GM18867 (cell line): Measurements from ENCODE around the gene PTBP1.

ENCODE experiments used
- ATAC-seq: cut with Tn5 transposase; IDR thresholded peaks from one replicate; pipeline ENCODE4 v1.9.1; 2021; ENCODE audit warnings: mild to moderate bottlenecking, moderate library complexity; ENCODE audit not compliant: unreplicated experiment

The PTBP1 gene

DNA sequence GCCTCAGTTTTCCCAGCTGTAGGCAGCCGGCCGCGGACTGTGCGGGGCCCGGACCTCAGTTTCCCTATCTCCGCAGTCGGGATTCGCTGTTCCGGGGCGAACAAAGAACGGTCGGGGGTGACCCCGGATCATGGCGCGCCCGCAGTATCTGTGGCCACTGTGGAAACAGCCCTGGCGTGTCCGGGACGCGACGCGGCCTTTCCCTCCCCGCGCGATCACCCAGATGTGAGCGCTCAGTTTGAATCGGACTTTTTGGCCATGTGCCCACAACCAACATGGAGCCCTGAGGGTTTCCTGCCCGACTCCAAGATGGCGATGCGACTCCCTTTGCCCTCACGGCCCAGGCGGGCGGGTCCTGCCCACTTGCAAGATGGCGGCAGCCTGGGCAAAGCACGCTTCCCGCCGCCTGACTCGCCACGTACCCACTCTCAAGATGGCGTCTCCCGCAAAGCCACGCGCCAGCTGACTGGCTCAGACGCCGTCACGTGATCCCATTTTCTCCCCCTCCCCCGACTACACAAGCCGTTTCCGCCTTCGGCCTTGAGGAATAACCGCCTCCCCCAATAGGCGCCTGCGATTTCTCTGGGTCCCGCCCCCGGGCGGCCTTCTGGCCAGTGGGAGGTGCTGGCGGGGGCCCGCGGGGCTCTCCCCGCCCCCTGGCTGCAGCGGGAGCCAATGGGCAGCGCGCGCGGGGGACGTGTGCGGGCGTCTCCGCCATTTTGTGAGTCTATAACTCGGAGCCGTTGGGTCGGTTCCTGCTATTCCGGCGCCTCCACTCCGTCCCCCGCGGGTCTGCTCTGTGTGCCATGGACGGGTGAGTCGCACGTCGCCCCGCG lies at the start of gene PTBP1:
TSS of gene PTBP1 (plus strand) at position 761 of the 836 bp plus-strand sequence. CDS start at position 807, 46 bp downstream.
- ATAC-seq = peak; percentile 77

DNA sequence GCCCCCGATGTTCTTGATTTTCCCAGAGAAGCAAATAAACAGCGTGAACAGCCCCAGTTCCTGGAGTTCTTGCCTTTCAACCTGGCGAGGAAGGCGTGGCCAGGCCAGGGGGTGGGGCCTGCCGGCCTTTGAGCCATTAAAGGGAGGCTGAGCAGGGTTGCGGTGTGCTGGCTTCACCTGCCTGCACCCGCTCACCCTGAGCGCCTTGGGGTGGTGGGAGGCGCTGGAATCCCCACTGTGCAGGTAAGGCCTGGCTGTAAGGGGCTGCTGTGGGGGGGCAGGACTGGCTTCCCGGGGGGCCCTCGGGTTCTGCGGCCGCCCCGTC lies 49.0 kb upstream of the PTBP1 start:
- ATAC-seq = no peak

DNA sequence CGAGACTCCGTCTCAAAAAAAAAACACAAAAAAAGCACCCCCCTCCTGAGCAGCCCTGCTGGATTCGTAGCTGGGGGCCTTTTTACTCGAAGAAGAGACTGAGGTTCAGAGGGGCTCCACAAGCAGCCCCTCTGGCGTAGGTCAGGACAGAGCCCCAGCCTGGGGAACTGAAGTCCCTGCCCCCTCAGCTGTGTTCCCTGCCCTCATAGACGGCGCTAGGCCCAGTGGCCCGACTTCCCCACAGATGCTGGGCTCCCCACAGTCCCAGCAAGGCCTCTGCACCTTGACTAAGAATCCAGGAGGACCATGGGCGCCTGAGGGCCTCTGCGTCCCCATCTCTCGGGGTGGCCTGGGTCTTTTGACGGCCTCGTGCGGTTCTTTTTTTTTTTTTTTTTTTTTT lies 47.4 kb upstream of the PTBP1 start:
- no peak for ATAC-seq

DNA sequence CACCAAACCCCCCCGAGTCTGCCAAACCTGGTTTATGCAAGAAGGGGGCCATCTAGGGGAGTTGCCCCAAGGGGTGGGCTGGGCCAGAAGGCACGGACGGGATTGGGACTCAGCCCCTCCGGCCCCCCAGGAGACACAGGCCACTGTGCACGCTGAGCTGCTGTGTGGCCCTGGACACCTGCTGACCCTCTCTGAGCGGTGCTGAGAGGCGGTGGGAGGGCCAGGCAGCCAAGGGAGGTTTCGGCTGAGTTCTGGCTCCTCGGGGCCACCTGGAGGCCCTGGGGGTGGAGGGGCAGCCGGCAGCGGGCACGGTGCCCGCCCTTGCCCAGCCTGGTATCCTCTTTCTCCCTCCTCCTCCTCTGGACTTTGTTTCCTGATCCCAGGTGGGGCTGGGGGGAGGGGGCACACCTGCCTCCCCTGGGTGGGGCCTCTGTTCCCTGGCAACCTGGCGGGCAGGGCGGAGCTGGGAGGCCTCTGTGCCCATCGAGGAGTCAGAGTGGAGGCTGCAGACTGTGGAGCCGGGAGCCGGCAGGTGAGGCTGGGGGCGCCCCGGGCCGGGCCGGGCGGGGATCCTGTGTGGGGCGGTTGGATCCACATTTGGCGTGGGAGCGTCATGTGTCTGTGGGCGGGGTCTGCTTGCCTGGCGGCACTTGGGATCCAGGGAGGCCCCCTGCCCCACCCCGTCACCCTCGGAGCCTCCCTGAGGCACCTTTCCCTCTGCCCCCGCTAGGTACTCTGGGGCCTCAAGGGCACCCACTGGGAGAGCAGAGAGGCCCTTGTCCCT lies 46.4 kb upstream of the PTBP1 start, which contains the start of gene MISP:
TSS of gene MISP (plus strand) at position 473 of the 784 bp plus-strand sequence. CDS start 5,835 bp downstream, outside the sequence.
- no peak for ATAC-seq

DNA sequence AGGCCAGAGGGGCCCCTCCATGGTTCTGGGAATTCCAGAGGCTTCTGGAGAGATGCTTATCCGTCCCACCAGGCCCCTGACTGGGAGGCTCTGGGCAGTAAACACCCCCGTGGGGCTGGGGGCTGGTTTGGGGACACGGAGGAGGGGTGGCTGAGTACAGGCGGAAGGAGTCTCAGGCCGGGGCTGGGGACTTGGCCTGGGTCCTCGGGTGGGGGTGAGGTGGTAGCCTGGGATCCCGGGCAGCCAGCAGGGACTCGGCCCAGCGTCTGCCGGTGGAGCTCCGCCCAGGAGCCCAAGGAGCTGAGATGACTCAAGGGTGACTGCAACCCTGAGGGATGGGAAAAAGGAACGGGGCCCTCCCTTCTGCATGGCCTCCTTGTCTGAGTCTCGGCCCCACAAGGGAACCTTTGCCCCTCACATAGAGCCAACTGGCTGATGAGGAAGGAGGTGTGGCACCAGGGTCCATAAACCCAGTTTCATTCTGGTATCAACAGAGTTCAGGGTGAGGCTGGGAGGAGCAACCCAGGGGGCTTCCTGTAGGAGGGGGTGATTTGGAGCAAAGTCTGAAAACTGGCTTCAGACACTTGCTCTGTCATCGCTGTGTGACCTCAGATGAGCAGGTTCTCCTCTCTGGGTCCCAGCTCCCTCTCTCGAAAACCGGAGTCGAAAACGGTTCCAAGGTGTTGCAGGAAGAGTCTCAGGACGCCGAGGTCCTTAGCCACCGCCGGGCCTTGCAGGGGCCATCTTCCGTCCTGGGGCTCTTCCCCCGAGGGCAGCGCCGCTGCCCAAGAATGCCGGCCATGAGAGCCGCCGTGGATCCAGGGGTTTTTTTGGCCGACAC lies 45.5 kb upstream of the PTBP1 start:
- ATAC-seq = no peak

DNA sequence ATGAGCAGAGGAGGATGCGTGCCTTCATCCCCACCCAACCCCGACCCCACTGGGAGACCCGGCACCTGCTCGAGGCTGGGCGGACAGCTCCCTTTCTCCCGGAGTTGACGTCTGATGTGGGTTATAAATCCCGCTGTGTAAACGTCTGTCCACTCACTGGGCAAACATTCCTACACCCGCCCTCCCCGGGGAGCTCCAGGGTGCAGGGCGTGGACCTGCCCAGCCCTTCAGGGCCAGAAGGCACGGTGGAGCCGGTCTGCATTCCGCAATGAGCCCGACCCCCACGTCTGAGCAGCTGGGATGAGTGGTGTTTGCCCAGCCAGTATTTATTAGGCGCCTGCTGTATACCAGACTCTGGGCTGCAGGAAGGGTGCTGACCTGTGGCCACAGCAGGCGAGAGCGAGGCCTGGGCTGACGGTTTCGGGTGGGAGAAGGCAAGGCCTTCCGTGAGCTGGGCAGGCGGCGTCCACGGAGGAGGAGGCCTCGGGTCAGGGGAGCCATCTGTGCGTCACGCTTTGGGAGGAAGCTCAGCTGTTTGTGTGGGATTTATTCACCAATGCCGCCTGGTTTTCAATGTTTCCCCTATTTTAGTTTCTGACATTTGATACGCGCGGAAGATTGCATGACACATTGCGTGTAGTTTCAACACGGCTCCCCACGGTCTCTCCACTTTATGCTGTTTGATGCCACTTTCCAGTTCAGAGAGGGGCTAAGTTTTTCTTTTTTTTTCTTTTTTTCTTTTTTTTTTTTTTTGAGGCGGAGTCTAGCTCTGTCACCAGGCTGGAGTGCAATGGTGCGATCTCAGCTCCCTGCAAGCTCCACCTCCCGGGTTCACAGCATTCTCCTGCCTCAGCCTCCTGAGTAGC lies 44.4 kb upstream of the PTBP1 start:
- ATAC-seq = no peak

DNA sequence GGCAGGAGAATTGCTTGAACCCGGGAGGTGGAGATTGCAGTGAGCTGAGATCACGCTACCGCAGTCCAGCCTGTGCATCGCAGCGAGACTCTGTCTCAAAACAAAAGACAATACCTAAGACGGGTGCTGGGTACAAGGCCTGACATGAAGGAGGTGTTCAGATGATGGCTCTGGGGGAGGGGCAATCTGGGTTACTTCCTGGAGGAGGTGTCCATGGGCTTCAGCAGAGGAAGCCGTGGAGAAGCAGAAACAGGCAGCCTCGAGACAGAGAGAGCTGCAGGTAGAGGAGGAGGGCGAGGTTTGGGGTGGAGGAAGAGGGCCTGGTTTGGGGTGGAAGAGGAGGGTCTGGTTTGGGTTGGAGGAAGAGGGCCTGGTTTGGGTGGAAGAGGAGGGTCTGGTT lies 42.7 kb upstream of the PTBP1 start:
- ATAC-seq = no peak

DNA sequence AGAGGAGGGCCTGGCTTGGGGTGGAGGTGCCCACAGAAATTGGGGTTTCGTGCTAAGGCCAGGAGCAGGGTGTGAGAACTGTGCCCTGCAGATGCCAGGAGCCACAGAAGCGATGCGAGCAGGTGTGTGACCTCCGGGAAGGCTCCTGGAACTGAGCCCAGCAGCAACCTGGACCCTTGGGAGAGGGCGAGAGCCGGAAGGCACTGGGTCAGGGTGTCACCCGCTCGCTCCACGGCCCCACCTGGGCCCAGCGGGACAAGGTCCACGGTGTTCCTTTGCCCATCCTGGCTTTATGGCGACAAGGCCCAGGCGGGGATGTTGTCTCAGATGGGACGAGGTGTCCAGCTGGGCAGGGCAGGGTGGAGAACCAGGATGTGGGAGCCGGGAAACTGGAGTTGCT lies 42.2 kb upstream of the PTBP1 start:
- ATAC-seq = no peak

DNA sequence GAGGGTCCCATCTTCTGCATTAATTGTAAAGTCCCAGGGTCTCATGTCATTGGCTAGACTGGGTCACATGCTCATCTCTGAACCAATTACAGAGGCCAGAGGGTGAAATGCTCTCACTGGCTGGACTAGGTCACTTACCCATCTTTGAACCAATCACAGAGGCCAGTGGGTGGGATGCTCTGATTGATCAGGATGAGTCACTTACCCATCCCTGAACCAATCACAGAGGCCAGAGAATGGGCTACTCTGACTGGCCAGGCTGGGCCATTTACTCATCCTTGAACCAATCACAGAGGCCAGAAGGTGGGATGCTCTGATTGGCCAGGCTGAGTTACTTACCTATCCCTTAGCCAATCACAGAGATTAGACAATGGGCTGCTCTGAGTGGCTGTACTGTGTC lies 41.0 kb upstream of the PTBP1 start:
- ATAC-seq = no peak

DNA sequence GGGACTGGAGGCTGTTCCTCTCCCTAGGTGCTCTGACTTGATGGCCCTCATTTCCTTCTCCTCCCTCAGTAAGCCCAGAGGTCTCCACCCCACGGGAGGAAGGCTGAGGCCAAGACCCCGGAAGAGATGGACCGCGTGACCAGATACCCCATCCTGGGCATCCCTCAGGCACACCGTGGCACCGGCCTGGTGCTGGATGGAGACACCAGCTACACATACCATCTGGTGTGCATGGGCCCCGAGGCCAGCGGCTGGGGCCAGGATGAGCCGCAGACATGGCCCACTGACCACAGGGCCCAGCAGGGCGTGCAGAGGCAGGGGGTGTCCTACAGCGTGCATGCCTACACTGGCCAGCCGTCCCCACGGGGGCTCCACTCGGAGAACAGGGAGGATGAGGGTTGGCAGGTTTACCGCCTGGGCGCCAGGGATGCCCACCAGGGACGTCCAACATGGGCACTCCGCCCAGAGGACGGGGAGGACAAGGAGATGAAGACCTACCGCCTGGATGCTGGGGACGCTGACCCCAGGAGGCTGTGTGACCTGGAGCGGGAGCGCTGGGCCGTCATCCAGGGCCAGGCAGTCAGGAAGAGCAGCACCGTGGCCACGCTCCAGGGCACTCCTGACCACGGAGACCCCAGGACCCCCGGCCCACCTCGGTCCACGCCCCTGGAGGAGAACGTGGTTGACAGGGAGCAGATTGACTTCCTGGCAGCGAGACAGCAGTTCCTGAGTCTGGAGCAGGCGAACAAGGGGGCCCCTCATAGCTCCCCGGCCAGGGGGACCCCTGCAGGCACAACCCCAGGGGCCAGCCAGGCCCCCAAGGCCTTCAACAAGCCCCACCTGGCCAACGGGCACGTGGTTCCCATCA lies 40.2 kb upstream of the PTBP1 start:
- ATAC-seq = no peak

DNA sequence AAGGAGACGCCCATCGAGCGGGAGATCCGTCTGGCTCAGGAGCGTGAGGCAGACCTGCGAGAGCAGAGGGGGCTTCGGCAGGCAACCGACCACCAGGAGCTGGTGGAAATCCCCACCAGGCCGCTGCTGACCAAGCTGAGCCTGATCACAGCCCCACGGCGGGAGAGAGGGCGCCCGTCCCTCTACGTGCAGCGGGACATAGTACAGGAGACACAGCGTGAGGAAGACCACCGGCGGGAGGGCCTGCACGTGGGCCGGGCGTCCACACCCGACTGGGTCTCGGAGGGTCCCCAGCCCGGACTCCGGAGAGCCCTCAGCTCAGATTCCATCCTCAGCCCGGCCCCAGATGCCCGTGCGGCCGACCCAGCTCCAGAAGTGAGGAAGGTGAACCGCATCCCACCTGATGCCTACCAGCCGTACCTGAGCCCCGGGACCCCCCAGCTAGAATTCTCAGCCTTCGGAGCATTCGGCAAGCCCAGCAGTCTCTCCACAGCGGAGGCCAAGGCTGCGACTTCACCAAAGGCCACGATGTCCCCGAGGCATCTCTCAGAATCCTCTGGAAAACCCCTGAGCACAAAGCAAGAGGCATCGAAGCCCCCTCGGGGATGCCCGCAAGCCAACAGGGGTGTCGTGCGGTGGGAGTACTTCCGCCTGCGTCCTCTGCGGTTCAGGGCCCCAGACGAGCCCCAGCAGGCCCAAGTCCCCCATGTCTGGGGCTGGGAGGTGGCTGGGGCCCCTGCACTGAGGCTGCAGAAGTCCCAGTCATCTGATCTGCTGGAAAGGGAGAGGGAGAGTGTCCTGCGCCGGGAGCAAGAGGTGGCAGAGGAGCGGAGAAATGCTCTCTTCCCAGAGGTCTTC lies 39.2 kb upstream of the PTBP1 start:
- ATAC-seq = no peak

DNA sequence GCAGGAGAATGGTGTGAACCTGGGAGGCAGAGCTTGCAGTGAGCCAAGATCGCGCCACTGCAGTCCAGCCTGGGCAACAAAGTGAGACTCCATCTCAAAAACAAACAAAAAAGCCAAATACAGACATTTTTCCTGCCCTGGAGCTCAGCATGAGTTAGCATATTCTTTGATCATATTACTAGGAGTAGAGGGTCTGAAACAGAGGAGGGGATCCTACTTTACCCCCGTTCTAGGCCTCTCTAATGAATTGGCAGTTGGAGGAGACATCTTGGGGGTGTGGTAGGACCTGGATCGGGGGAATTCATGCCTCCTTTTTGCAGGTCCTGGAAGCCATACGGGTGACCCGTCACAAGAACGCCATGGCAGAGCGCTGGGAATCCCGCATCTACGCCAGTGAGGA lies 34.1 kb upstream of the PTBP1 start:
- no peak for ATAC-seq

DNA sequence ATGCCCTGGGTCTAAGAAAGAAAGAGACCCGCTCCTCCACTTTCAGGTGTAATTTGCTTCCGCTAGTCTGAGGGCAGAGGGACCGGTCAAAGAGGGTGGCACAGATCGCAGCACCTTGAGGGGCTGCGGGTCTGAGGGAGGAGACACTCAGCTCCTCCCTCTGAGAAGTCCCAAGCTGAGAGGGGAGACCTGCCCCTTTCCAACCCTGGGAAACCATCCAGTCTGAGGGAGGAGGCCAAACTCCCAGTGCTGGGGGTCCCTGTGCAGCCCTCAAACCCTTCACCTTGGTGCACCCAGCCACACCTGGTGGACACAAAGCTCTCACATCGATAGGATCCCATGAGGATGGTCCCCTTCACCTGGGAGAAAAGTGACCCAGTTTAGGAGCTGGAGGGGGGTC lies 33.4 kb upstream of the PTBP1 start:
- ATAC-seq = no peak

DNA sequence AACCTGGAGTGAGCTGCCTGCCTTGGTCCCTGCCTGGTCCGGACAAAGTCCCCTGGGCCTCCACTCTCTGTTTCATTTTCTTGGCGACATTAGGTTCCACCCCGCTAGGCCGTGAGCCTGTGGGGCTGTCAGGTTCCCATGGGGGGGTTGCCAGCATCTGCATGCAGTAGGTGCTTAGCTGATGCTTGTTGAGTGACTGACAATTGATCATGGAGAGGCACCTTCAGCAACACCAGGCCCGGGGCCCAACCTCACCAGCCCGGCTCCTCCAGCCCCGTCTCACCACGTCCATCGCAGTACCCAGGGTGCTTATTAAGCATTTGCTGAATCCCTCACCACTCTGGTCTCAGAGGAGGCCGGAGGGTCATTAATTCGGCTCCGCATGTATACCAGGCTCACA lies 33.0 kb upstream of the PTBP1 start:
- no peak for ATAC-seq

DNA sequence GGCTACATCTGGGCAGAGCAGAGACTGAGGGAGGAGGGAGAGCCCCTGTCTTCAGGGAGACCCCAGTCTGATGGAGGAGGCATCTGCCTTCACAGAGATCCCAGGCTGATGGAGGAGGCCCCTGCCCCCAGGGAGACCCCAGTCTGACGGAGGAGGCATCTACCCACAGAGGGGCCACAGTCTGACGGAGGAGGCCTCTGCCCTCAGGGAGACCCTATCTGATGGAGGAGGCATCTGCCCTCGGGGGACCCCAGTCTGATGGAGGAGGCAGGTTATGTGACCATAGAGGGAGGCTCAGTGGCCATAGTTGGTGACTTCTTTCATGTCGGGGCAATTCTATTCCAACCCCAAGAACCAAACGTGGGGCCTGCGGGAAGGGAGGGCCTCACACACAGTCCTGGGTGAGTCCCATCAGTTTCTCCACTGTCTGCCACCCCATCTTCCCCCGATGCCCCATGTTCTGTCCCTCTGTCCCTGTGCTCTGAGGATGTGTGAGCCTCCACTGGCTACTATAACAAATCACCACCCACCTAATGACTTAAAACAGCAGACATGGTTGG lies 32.0 kb upstream of the PTBP1 start:
- ATAC-seq = no peak

DNA sequence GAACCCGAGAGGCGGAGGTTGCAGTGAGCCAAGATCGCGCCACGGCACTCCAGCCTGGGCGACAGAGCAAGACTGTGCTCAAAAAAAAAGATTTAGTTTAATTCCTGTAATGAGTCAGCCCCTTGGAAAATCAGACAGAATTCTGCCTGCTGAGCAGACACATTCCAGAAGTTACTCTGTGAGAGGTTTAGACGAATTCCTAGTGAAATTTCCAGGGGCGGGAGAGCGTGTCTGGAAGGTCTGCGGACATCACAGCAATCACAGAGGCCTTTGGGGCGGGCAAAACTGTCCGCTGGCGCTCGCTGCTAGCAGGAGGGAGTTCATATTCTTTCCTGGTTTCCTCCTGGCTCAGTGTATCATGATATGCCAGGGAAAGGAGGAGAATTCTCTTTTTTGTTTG lies 28.8 kb upstream of the PTBP1 start:
- no peak for ATAC-seq

DNA sequence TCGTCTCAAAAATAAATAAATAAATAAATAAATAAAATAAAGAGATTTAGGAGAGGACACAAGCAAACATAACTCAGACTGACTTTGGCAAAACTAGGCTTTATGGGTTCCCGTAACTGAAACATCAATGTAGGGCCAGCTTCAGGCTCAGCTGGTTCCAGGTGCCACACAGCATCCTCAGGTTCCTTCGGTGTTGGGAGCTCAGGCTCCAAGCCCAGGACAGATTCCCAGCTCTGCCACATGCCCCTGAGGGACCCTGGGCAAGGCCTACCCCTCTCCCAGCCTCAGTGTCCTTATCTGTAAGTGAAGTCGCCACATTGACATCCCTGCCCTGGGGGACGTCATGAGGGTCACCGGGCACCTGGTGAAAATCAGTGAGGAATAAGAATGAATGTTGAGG lies 27.6 kb upstream of the PTBP1 start:
- ATAC-seq = no peak

DNA sequence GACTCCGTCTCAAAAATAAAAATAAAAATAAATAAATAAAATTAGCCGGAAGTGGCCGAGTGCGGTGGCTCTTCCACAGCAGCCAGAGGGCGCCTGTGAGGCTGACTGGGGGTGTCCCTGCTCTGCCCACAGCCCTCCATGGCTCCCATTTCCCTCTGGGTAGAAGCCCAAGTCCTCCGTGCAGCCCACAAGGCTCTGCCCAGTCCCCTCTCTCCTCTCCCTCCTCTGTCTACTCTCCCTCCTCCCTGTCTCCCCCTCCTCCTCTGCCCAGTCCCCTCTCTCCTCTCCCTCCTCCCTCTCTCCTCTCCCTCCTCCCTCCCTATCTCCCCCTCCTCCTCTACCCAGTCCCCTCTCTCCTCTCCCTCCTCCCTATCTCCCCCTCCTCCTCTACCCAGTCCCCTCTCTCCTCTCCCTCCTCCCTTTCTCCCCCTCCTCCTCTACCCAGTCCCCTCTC lies 25.9 kb upstream of the PTBP1 start:
- no peak for ATAC-seq
